ENCODE results near the gene SPEF1.
"Not testable (repeated sequence)": the region's sequence is repeated elsewhere in the genome, so short reads cannot be mapped to it uniquely, and the experiment has no call there.

SPEF1 gene

DNA sequence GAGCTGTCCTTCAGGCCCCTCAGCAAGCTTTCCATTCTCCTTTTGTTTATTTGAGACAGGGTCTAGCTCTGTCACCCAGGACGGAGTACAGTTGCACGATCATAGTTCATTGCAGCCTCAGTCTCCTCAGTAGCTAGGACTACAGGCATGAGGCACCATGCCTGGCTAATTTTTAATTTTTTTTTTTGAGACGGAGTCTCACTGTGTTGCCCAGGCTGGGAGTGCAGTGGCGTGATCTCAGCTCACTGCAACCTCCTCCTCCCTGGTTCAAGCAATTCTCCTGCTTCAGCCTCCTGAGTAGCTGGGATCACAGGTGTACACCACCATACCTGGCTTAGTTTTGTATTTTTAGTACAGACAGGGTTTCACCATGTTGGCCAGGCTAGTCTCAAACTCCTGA, 8.0 kb upstream of the SPEF1 start:
- DNase-seq (ENCODE audit: low read depth, low spot score) = not testable (repeated sequence)

DNA sequence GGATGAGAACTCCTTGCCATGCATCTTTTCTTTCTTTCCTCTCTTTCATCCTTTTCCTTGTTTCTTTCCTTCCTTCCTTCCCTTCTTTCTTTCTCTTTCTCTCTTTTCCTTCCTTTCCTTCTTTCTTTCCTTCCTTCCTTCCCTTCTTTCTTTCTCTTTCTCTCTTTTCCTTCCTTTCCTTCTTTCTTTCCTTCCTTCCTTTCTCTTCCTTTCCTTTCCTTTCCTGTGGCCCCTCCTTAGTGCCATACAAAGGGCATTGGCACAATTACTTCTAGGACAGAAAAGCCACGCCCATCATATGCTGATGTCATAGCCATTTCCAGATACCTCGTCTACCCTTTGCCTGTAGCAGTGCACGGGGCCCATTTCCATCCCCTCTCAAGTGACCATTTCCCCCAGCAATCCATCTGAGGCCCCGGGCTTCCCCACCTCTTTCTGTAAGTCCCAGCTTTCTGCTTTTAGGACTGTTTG, 7.5 kb upstream of the SPEF1 start:
- DNase-seq (ENCODE audit: low read depth, low spot score) = no peak

DNA sequence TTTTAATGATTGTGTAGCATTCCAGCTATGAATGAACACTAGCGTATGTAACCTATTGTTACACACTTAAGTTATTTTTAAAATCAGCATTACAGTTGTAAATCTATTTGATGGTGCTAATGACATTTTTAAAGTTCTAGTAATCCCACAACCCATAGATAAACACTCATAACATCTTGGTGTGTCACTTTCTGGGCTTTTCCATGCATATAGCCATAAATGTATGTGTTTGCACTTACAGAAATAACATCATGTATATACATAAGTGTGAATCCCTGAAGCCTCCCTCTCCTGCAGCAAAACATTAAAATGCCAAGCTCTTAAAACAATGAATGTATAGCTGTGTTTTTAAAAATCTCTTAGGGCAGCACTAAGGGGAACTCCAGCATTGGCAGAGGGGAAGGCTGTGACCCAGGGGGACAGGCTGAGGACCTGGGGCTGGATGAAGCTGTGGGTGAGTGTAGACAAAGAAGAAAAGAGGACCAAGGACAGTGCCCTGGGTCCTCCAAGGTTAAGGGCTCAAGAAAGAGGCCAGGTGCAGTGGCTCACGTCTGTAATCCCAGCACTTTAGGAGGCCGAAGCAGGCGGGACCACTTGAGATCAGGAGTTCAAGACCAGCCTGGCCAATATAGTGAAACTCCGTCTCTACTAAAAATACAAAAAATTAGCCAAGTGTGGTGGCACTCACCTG, 6.2 kb upstream of the SPEF1 start:
- no peak for DNase-seq (ENCODE audit: low read depth, low spot score)

- DNase-seq (ENCODE audit: low read depth, low spot score) = peak; percentile 85
Measured at GRCh38 chr20:3786665-3787323, 5.5 kb upstream of the SPEF1 start, which contains the start of gene CENPB. TSS of gene CENPB (minus strand) at chr20:3786740. CDS start at chr20:3786483, 257 bp downstream.

- no peak for DNase-seq (ENCODE audit: low read depth, low spot score)
Measured at GRCh38 chr20:3786126-3786484, 4.9 kb upstream of the SPEF1 start.

DNA sequence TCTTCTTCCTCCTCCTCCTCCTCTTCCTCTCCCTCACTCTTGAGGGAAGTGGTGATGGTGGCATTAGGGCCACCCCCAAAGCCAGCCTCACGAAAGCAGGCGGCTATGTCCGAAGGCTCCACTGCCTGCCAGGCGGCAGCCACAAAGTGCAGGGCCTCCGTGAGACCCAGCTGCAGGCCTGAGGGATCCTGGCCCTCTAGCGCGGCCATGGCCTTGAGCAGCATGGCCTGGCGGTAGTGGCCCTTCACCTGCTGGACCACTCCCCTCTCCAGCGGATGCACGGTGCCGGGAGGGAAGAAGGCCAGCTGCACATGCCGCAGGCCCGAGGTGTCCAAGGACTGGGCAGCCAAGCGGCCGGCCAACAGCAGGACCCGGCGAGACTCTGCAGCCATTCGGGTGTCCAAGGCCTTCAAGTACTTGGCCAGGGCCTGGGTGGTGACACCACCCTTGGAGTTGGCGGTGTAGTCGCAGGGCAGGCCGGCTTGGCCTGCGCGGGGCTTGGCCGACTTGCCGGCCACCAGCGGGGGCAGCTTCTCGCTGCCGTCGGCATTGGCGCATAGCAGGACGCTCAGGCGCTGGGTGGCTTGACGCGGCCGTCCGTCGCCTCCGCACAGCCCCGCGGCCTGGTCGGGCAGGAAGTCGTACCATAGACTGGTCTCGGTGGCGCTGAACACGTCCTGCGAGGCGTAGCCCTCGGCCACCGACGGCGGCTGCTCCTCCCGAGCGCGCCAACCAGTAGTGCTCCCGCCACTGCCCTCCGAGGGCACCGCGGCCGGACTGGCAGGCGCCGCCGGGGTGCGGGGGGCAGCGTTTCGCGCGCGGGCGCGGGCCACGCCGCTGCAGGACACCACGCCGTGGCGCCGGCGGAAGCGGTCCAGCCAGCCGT, 4.2 kb upstream of the SPEF1 start:
- DNase-seq (ENCODE audit: low read depth, low spot score) = no peak

DNA sequence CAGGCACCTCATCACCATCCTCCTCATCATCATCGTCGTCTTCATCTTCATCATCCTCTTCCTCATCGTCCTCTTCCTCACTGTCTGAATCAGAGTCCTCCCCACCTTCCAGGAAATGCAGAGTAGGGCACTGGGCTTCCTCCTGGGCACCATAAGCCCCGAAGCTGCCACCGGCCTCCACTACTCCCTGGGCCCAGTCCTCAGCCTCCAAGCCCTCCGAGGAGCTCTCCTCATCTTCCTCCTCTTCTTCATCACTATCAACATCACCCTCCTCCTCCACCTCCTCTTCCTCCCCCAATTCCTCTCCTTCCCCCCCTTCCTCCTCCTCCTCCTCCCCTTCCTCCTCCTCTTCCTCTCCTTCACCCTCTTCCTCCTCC, 3.6 kb upstream of the SPEF1 start:
- DNase-seq (ENCODE audit: low read depth, low spot score) = no peak

DNA sequence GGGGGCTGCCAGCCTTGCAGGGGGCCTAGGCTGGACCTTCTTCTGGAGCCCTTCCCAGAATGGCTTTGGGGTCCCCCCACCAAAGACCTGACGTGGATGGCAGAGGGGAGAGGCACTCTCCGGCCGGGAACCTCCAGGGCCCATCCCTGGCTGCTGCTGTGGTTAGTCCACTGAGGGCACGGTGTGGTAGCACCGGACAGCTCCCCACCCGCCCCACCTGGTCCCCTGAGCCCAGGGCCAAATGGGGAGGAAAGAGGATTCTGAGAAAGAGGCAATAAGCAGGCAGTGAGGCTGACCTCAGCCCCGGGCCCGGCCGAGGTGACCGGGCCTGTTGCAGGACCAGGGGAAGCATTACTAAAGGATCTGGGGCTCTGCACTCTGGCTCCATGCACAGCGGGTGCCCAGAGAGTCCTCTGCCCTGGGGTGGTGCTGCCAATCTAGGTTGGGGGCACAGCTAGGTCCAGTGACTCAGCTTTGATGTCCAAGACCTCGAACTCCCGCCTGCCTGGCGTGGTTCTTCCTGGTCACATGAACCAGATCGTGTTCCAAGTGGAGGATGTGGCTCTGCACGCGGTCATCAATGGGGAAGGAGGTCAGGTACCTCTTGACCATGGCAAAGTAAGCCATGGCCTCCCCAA, 3.1 kb upstream of the SPEF1 start:
- DNase-seq (ENCODE audit: low read depth, low spot score) = no peak

- DNase-seq (ENCODE audit: low read depth, low spot score) = no peak
Measured at GRCh38 chr20:3783511-3784195, 2.4 kb upstream of the SPEF1 start.

- DNase-seq (ENCODE audit: low read depth, low spot score) = no peak
Measured at GRCh38 chr20:3783068-3783489, 1.8 kb upstream of the SPEF1 start.

GRCh38 chr20:3782597-3782996, 1.3 kb upstream of the SPEF1 start:
- DNase-seq (ENCODE audit: low read depth, low spot score) = no peak

DNA sequence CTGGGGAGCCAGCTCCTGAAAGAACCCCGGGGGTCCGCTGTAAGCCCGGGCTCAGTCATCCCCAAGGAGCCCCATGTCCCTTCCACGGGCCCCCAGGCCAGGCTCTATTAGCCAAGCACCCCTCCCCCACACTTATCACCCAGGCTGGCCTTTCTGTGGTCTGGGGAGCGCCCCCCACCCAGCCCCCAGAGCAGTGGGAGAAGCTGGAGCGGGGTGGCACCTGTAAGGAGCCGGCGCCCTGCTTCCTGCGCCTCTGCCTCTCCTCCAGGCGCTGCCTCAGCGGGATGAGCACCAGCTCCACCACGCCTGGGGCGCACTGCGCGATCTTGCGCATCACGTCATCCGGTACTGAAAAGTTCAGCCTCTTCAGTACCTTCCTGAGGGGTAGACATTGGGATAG, 2.3 kb downstream of the SPEF1 start:
- DNase-seq (ENCODE audit: low read depth, low spot score) = no peak

DNA sequence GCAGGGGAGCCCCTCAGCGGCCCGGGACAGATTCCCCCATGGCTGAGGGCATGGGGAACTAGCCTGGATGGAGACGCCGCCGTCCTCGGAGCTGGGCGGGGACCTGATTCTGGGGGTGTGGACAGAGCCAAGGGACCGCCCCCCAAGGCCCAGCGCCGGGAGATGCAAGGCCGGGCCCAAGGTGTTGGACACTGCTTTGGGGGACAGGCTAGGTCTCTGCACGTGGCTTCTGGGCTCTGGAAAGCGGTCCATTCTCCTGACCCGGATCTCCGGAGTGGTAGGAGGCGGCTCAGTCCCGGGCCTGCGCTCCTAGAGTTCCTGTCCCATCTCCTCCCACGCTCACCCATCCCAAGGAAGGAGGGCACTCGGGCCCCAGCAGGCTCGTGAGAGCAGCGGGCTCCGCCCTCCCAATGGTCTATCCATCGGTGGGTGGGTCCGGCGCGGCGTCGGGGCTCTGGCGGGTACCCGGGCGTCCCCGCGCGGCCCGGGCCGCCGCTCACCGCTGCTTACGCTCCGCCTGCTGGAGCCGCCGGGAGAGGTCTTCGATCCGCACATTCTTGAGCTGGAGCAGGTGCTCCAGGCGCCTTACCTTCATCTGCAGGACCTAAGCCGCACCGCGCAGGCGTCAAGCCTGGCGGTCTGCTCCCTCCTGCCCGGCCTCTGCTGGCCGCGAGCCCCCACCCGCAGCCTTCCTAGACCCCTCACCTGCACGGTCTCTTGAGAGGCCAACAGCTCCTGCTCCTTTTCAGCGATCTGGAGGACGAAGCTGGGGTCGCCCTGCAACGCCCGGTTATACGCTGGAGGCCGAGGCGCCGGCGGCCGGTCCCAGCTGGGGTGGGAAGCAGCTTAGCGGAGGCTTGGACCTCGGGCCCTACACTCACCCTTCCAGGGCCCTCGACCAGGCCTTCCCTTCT, 3.3 kb downstream of the SPEF1 start:
- DNase-seq (ENCODE audit: low read depth, low spot score) = no peak

- DNase-seq (ENCODE audit: low read depth, low spot score) = no peak
Measured at GRCh38 chr20:3777381-3777715, 3.9 kb downstream of the SPEF1 start.

DNA sequence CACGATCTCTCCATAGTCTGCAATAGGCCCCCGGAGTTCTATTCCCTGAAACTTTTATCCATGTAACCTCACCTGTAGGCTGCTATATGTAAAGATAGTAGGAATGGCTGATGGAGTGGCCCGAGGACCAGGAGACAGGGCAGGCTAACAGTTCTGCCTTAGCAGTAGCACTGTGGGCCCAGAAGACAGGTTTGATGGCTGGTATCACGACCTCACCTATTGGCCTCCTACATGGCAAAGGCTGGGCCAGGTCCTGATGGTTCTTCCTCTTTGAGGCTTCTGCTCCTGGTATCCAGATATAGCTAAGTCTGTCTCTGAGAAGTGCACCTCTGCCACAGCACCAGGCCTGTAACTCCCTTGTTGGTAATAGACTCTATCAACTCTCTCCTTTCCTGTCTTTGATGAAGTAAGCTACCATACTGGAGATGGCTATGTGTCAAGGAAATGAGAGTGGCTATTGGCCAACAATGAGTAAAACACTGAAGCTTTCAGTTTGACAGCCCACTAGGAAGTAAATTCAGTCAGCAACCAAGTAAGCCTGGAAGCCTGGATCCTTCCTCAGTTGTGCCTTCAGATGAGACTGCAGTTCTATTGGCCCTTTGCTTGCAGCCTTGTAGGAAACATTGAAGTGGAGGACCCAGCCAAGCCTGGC, 5.7 kb downstream of the SPEF1 start:
- no peak for DNase-seq (ENCODE audit: low read depth, low spot score)

GRCh38 chr20:3771552-3772058, 9.6 kb downstream of the SPEF1 start:
- no peak for DNase-seq (ENCODE audit: low read depth, low spot score)

DNA sequence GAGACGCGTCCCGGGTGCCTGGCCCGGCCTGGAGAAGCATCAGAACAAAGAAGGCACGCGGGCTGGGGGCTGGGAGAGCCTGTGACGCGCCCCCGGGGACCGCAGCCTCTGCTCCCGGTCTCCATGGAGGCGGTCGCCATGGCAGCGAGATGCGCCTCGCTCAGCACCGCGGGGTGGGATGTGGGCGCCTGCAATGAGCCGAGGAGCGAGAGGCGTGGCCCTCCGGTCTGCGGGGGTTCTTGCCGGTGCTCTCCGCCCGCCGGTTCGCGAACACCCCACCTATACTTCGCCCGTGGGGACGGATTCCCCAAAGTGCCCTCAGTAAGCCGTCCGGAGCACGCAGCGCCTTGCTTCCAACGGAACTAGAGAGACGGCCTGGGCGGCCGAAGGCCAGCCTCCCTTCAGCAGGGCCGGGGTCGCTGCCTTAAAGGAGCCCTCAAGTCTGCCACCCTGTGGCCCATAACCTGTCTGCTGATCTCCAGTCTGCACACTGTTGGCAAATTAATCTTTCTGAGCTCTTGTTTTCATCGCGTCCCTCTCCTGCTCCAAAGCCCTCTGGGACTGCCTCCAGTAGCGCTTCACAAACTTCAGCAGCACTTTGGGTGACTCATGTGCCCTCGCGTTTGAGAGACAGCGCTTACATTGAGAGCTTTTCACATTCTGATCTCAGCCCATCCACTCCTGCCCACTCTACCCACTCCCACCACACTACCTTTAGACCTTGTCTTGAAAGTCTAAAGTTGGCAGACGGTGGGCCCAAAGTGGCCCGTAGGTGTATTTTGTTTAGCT, 12.7 kb downstream of the SPEF1 start:
- DNase-seq (ENCODE audit: low read depth, low spot score) = peak; percentile 58

GRCh38 chr20:3767427-3768341, 13.6 kb downstream of the SPEF1 start, which contains the start of gene ADISSP:
TSS of gene ADISSP (minus strand) at chr20:3767753. CDS start at chr20:3760100, 7,653 bp downstream.
- peak; percentile 94 for DNase-seq (ENCODE audit: low read depth, low spot score)
